ENCODE results near the gene TRIP10. TPM values are rescaled to one million over a fixed set of nuclear protein-coding genes. Genes with fewer than 3 reads are reported as not detected.
A peak's percentile ranks its signal among the peaks of the same experiment; 100 is the strongest.

The TRIP10 gene
- polyA plus RNA-seq, 3 donors: 1.5 to 2.4 (median 1.9) TPM

GRCh38 chr19:6705931-6706632 is 33.4 kb upstream of the TRIP10 start:
- peaks cover 3 to 19% of the 10 kb centered on the region in 2 donors for H3K27me3 ChIP-seq (ENCODE audit: control insufficient read depth in 2 of 2, insufficient read depth in 2 of 2, low read length in 2 of 2)
- peak overlapping the region in 1 of 7 donors; percentile 46 for H3K27ac Mint-ChIP-seq

GRCh38 chr19:6706633-6706958 is 32.9 kb upstream of the TRIP10 start:
- H3K4me2 ChIP-seq (replicated peaks; ENCODE audit: extremely low read depth, low read length, poor library complexity, severe bottlenecking): no peak overlapping the region
- Mint-ChIP-seq H3K27ac (no peak overlapping the region), H3K4me1 (peaks cover 9% of the 10 kb centered on the region), H3K9me3 (peaks cover 0 to 12% (median 0%) of the 10 kb centered on the region in 7 donors), H3K36me3 (no peaks in the 10 kb centered on the region), H3K27me3 (ENCODE audit: low read depth in 3 of 3) (peaks cover 39 to 57% (median 47%) of the 10 kb centered on the region in 3 donors), H3K4me3 (no peak overlapping the region)
- no peaks in the 10 kb centered on the region for H3K9me3 ChIP-seq (replicated peaks in 1 of 2; ENCODE audit: control insufficient read depth in 1 of 2, insufficient read depth in 1 of 2, low read length in 2 of 2)
- no peaks in the 10 kb centered on the region for H3K4me1 ChIP-seq (ENCODE audit: control insufficient read depth in 1 of 2, insufficient read depth in 2 of 2, low read length in 2 of 2)
- no peak overlapping the region for H3K27ac ChIP-seq (ENCODE audit: low read depth in 1 of 2, low read length in 2 of 2)
- H2AFZ ChIP-seq (ENCODE audit: insufficient read depth, low read depth, low read length, poor library complexity, severe bottlenecking): no peak overlapping the region
- intact Hi-C loops (cut with micrococcal nuclease): loop anchor here in 1 of 2 donors (10.0 kb wide), 1 partner anchor 62 kb away; no protein-coding TSS in a partner anchor
- no peak overlapping the region for H3K9ac ChIP-seq (ENCODE audit: insufficient read depth, low read length, poor library complexity, severe bottlenecking)
- H3K27me3 ChIP-seq (ENCODE audit: control insufficient read depth in 2 of 2, insufficient read depth in 2 of 2, low read length in 2 of 2): peaks cover 3 to 24% of the 10 kb centered on the region in 2 donors
- no peak for TF ChIP-seq CTCF (IDR thresholded peaks at IDR 0.05)
- WGBS (ENCODE audit: insufficient coverage): 33% methylated on average over 1 of the region's 3 CpGs
- no peaks in the 10 kb centered on the region for H4K20me1 ChIP-seq (ENCODE audit: insufficient read depth, low read length)
- H3K4me3 ChIP-seq (replicated peaks in 1 of 3; ENCODE audit: low read depth in 2 of 3, low read length in 3 of 3): no peak overlapping the region
- no peak for DNase-seq
- no peaks in the 10 kb centered on the region for H3K79me2 ChIP-seq (ENCODE audit: insufficient read depth, low read length)
- H3K36me3 ChIP-seq (replicated peaks in 1 of 2; ENCODE audit: control insufficient read depth in 1 of 2, insufficient read depth in 2 of 2, low read length in 2 of 2): no peaks in the 10 kb centered on the region

More at GRCh38 chr19:6705931-6706632, 33.4 kb upstream of the TRIP10 start:
- Histone ChIP-seq H3K79me2 (ENCODE audit: insufficient read depth, low read length) (no peaks in the 10 kb centered on the region), H3K36me3 (replicated peaks in 1 of 2; ENCODE audit: control insufficient read depth in 1 of 2, insufficient read depth in 2 of 2, low read length in 2 of 2) (no peaks in the 10 kb centered on the region), H2AFZ (ENCODE audit: insufficient read depth, low read depth, low read length, poor library complexity, severe bottlenecking) (no peak overlapping the region), H3K27ac (ENCODE audit: low read depth in 1 of 2, low read length in 2 of 2) (no peak overlapping the region), H4K20me1 (ENCODE audit: insufficient read depth, low read length) (no peaks in the 10 kb centered on the region), H3K4me3 (replicated peaks in 1 of 3; ENCODE audit: low read depth in 2 of 3, low read length in 3 of 3) (no peak overlapping the region), H3K4me2 (replicated peaks; ENCODE audit: extremely low read depth, low read length, poor library complexity, severe bottlenecking) (no peak overlapping the region), H3K9ac (ENCODE audit: insufficient read depth, low read length, poor library complexity, severe bottlenecking) (no peak overlapping the region), H3K9me3 (replicated peaks in 1 of 2; ENCODE audit: control insufficient read depth in 1 of 2, insufficient read depth in 1 of 2, low read length in 2 of 2) (no peaks in the 10 kb centered on the region), H3K4me1 (ENCODE audit: control insufficient read depth in 1 of 2, insufficient read depth in 2 of 2, low read length in 2 of 2) (no peaks in the 10 kb centered on the region)
- WGBS (ENCODE audit: insufficient coverage): 96% methylated on average over 7 of the region's 11 CpGs
- no peak for TF ChIP-seq CTCF (IDR thresholded peaks at IDR 0.05)
- Mint-ChIP-seq H3K4me3 (no peak overlapping the region), H3K9me3 (peaks cover 0 to 12% (median 0%) of the 10 kb centered on the region in 7 donors), H3K27me3 (ENCODE audit: low read depth in 3 of 3) (peaks cover 34 to 51% (median 43%) of the 10 kb centered on the region in 3 donors), H3K4me1 (peaks cover 9% of the 10 kb centered on the region), H3K36me3 (no peaks in the 10 kb centered on the region)
- DNase-seq: no peak
- intact Hi-C loops (cut with micrococcal nuclease): loop anchor here in 1 of 2 donors (10.0 kb wide), 1 partner anchor 61 kb away; no protein-coding TSS in a partner anchor
